ENCODE results near the gene EIF3I.

The EIF3I gene

GRCh38 chr1:32221980-32222755 lies at the start of gene EIF3I, which contains the start of gene TMEM234:
EIF3I (plus strand) TSS chr1:32222407; CDS start chr1:32222442, 35 bp downstream.
TMEM234 (minus strand) TSS chr1:32222353; CDS start chr1:32222322, 31 bp downstream.
- DNase-seq: peak; percentile 31

- no peak for DNase-seq
Measured at GRCh38 chr1:32172621-32173245, 49.5 kb upstream of the EIF3I start.

GRCh38 chr1:32178380-32179192 lies 43.6 kb upstream of the EIF3I start:
- DNase-seq: peak; percentile 22

- no peak for DNase-seq
Measured at GRCh38 chr1:32179193-32179442, 43.1 kb upstream of the EIF3I start.

- no peak for DNase-seq
Measured at GRCh38 chr1:32179443-32180185, 42.6 kb upstream of the EIF3I start, which contains the start of gene TXLNA. TXLNA (plus strand) TSS chr1:32179675; CDS start chr1:32180346, 671 bp downstream.

GRCh38 chr1:32180186-32181060 lies 41.8 kb upstream of the EIF3I start:
- DNase-seq: no peak

- no peak for DNase-seq
Measured at GRCh38 chr1:32181065-32181464, 41.1 kb upstream of the EIF3I start.

GRCh38 chr1:32181563-32181962 lies 40.6 kb upstream of the EIF3I start:
- DNase-seq: no peak

- DNase-seq: no peak
Measured at GRCh38 chr1:32182060-32182459, 40.1 kb upstream of the EIF3I start.

- no peak for DNase-seq
Measured at GRCh38 chr1:32184650-32185049, 37.6 kb upstream of the EIF3I start.

- no peak for DNase-seq
Measured at GRCh38 chr1:32186077-32186476, 36.1 kb upstream of the EIF3I start.

GRCh38 chr1:32186491-32186890 lies 35.7 kb upstream of the EIF3I start:
- DNase-seq: no peak

- no peak for DNase-seq
Measured at GRCh38 chr1:32187850-32188249, 34.4 kb upstream of the EIF3I start.

GRCh38 chr1:32192220-32192948 lies 29.8 kb upstream of the EIF3I start:
- DNase-seq: no peak

- no peak for DNase-seq
Measured at GRCh38 chr1:32194984-32195383, 27.2 kb upstream of the EIF3I start.

GRCh38 chr1:32195531-32195930 lies 26.7 kb upstream of the EIF3I start:
- no peak for DNase-seq

- DNase-seq: no peak
Measured at GRCh38 chr1:32195972-32196823, 26.0 kb upstream of the EIF3I start.

GRCh38 chr1:32197074-32197473 lies 25.1 kb upstream of the EIF3I start:
- no peak for DNase-seq

GRCh38 chr1:32197837-32198236 lies 24.4 kb upstream of the EIF3I start:
- DNase-seq: no peak
